ENCODE data around the gene IL1R1. TPM values are rescaled to one million over a fixed set of nuclear protein-coding genes. Genes with fewer than 3 reads are reported as not detected.

IL1R1 gene
- total RNA-seq, 1 donor from 2014 or later = 152 TPM

DNA sequence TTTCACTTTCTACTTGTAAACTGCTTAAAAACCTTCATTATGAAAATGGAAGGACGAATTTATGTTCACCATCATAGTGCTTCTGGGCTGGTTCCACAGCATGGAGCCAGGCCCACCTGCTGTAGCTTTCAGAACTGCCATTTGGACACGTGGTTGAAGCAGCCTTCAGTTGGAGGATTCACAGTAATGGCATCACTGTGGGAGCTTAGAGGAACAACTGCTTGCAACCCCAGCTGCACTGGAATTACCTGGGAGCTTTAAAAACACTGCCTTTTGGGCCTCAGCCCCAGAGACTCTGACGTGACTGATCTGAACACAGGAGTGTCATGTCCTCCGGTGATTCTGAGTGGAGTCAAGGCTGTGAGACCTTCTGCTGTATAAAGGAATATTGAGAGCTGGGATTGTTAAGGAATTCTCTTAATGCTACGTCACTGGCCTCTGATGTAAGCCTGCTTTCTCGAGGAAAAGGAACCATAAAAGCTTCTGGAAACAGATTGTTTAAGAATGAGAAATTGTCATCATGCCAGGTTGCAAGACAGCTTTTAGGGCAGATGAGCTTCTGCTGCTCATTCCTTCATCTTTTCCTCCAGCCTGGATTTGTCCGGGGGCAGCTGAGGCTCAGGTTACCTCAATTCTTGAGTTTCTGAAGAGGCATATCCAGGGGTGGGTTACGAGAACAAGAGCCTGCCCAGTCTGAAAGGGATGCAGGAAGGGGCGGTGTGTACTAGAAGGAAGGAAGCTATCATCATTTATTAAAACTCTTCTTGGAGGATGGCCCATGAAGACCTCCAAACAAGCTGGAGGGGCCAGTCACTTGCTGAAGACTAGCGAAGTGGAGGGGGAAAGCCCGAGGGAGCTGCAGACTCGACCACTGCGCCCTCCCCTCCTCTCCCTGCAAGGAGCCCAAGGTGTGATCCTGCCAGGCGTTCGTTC is 1.3 kb upstream of the IL1R1 start:
- Histone ChIP-seq H3K4me3 (peak overlapping the region; percentile 73), H3K4me1 (peaks cover 26% of the 10 kb centered on the region), H3K27ac (peak overlapping the region; percentile 90), H3K27me3 (ENCODE audit: low read depth) (no peaks in the 10 kb centered on the region), H3K9me3 (peaks cover 11% of the 10 kb centered on the region), H3K36me3 (peaks cover 9% of the 10 kb centered on the region)
- DNase-seq (no peak), ATAC-seq (peak in 1 of 2 donors; percentile 13)
- TF ChIP-seq, protein P1, sequence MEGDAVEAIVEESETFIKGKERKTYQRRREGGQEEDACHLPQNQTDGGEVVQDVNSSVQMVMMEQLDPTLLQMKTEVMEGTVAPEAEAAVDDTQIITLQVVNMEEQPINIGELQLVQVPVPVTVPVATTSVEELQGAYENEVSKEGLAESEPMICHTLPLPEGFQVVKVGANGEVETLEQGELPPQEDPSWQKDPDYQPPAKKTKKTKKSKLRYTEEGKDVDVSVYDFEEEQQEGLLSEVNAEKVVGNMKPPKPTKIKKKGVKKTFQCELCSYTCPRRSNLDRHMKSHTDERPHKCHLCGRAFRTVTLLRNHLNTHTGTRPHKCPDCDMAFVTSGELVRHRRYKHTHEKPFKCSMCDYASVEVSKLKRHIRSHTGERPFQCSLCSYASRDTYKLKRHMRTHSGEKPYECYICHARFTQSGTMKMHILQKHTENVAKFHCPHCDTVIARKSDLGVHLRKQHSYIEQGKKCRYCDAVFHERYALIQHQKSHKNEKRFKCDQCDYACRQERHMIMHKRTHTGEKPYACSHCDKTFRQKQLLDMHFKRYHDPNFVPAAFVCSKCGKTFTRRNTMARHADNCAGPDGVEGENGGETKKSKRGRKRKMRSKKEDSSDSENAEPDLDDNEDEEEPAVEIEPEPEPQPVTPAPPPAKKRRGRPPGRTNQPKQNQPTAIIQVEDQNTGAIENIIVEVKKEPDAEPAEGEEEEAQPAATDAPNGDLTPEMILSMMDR (IDR thresholded peaks at IDR 0.05) = no peak
- intact Hi-C loops (cut with DNase I) = no loop called here

DNA sequence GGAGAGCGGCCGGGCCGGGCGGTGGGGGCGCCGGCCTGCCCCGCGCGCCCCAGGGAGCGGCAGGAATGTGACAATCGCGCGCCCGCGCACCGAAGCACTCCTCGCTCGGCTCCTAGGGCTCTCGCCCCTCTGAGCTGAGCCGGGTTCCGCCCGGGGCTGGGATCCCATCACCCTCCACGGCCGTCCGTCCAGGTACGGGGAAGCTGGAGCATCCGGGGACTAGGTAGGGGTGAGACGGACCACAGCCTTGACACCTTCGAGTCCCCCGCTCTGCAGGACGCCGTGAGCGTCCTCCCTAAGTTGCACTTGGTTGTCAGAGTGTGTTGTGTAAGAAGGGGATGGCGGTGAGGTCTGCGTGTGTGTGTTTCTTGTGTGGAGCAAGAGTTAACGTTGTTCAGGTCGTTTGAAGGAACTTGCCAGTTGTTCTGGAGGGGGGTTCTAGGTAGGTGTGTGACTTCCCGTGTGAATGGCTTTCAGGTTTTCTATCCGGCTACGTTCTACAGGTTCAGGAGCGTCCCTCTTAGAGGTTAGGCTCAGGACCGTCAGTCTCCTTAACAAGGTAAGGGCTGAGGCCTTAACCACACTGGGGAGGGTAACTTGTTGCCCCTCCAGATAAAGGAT is 393 bp downstream of the IL1R1 start:
- DNase-seq (no peak), ATAC-seq (peak in 1 of 2 donors; percentile 21)
- TF ChIP-seq, protein P1 (IDR thresholded peaks at IDR 0.05) = no peak
- Histone ChIP-seq H3K27ac (peak overlapping the region; percentile 90), H3K27me3 (ENCODE audit: low read depth) (no peaks in the 10 kb centered on the region), H3K9me3 (peaks cover 25% of the 10 kb centered on the region), H3K36me3 (peaks cover 16% of the 10 kb centered on the region), H3K4me1 (peaks cover 33% of the 10 kb centered on the region), H3K4me3 (peak overlapping the region; percentile 73)
- intact Hi-C loops (cut with DNase I) = no loop called here

DNA sequence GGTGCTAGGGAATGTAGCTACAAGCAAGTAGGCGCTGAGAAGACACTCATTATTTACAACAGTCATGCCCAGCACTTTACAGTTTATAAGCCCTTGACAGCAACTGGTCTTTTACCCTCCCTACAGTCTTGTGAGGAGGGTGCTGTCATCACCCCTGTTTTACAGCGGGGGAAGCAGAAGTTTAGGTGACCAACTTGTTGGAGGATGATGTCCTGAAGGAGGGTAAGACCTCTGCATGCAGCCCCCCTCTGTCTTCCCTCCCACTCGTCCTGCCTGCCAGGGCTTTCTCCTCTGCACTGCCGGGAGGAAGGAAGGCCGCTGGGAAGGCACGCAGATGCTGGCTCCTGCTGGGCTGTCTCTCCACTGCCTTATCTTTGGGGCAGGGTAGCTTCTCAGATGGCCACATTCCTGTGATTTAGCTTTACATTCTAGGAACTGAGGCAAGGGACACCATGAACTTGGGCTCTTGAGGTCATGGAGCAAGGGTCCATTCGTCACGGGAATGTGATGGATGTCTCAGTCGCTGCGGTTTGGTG is 972 bp downstream of the IL1R1 start:
- Histone ChIP-seq H3K36me3 (peaks cover 16% of the 10 kb centered on the region), H3K4me3 (peak overlapping the region; percentile 73), H3K4me1 (peaks cover 32% of the 10 kb centered on the region), H3K27me3 (ENCODE audit: low read depth) (no peaks in the 10 kb centered on the region), H3K9me3 (peaks cover 31% of the 10 kb centered on the region), H3K27ac (peak overlapping the region; percentile 90)
- TF ChIP-seq, protein P1 (IDR thresholded peaks at IDR 0.05) = no peak
- ATAC-seq = peak; percentile 9 to 33
- DNase-seq = no peak
- intact Hi-C loops (cut with DNase I) = no loop called here

DNA sequence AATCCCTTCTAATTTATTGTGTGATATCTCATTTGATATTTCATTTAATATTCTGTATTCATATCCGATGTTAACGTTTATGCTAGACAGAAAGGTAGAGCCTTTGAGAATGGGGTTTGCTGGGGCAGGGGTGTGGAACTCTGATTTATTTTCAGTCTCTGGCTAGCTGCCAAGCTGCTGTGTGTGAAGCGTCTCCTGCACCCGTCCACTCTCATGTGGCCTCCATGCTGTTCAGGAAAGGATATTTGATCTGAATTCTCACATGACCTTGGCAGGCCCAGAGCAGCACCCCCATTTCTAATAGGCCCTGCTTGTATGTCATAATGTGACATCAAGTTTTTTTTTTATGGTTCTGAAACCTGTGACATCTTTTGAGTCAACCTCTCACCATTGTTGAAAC is 1.6 kb downstream of the IL1R1 start:
- intact Hi-C loops (cut with DNase I) = no loop called here
- no peaks in the 10 kb centered on the region for H3K27me3 ChIP-seq (ENCODE audit: low read depth)

DNA sequence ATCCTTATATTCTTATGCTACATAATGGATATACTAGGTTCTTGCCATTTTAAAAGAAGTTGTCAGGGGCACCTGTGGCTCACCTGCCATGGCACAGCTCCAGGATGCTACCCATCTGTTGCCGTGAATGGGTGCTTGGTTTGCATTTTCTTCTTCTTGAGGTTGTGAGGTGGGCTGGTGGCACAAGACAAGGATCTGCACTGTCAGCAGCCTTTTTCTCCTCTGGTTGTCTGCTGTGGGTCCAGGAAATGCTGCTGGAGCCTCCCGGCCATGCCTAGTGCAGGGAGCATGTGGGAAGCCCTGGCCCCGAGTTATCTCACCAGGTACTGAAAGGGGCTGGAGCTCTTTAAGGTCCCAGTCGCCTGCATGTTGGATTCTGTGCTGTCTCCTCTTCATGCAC is 2.6 kb downstream of the IL1R1 start:
- H3K4me1 ChIP-seq = peaks cover 40% of the 10 kb centered on the region
- no peaks in the 10 kb centered on the region for H3K27me3 ChIP-seq (ENCODE audit: low read depth)
- DNase-seq (no peak), ATAC-seq (no peak)
- no peak overlapping the region for H3K27ac ChIP-seq
- intact Hi-C loops (cut with DNase I) = no loop called here
- H3K36me3 ChIP-seq = peaks cover 16% of the 10 kb centered on the region
- TF ChIP-seq, protein P1 (IDR thresholded peaks at IDR 0.05) = no peak
- H3K4me3 ChIP-seq = peak overlapping the region; percentile 73
- peaks cover 33% of the 10 kb centered on the region for H3K9me3 ChIP-seq

More for the DNA sequence above, 1.6 kb downstream of the IL1R1 start:
- TF ChIP-seq, protein P1 (IDR thresholded peaks at IDR 0.05) = no peak
- DNase-seq = no peak
- H3K27ac ChIP-seq = peak overlapping the region; percentile 90
- H3K9me3 ChIP-seq = peaks cover 33% of the 10 kb centered on the region
- ATAC-seq = no peak
- peaks cover 32% of the 10 kb centered on the region for H3K4me1 ChIP-seq
- H3K36me3 ChIP-seq = peaks cover 16% of the 10 kb centered on the region
- H3K4me3 ChIP-seq = peak overlapping the region; percentile 73

Measured in lower lobe of right lung (tissue), 2 donors.